ENCODE data around the gene POLR2J.

Gene POLR2J

DNA sequence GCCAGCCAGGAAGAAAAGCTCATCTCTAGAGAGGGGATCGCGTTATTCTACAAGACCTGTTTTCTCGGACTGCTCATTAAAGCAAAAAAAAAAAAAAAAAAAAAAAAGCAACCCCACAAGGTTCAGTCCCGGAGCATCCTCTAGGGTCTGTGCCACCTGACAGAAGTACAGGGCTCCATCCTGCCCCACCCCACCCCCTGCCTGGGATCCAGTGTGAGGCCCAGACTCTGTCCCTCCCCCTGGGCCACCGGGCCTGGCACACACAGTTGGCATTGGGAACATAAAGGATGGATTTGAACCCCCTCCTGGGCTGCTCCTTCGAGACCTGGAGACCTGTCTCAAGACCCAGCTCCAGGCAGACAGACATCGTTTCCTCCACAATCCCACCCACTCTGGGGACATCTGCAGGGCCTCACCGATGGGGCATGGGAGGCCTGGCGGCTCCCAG is 44.7 kb downstream of the POLR2J start:
- DNase-seq: no peak

DNA sequence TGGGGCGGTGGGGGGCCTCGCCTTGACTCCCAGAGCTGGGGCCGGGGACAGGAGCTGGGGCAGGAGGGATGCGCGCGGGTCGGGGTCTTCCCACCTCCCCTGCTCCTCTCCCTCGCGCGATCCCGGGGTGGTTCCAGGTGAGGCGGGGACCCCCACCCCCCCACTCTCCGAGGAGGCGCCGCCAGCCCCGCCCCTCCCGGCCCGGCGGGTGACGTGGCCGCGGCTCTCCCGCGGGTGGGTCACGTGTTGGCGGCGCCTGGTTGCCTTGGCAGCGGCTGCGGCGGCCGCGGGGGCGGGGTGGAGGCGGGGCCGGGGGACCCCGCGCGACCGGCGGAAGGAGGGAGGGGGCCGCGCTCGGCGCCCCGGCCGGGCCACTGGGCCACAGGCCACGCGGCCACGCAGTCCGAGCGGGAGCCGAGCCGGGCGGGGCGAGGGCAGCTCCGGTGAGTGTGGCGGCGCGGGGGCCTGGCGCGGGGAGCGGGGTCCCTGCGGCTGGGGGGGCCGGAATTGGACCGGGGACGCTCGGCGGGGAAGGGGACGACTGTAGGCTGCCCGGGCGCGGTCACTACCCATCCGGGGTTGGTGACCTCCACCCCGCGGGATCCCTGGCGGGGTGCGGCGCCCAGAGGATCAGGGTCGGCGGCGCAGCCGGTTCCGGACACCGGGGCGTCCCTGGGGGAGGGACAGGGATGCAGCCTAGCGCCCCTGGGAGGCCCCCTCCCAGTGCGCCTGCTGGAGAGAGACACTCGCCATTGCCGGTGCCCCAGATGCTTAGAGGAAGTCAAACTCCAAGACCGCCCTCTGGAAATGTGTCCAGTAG is 45.3 kb downstream of the POLR2J start, which contains the start of gene ORAI2:
ORAI2 (plus strand) TSS at position 357 of the 820 bp plus-strand sequence. CDS start 5,382 bp downstream, outside the sequence.
- DNase-seq: peak; percentile 42 to 49

DNA sequence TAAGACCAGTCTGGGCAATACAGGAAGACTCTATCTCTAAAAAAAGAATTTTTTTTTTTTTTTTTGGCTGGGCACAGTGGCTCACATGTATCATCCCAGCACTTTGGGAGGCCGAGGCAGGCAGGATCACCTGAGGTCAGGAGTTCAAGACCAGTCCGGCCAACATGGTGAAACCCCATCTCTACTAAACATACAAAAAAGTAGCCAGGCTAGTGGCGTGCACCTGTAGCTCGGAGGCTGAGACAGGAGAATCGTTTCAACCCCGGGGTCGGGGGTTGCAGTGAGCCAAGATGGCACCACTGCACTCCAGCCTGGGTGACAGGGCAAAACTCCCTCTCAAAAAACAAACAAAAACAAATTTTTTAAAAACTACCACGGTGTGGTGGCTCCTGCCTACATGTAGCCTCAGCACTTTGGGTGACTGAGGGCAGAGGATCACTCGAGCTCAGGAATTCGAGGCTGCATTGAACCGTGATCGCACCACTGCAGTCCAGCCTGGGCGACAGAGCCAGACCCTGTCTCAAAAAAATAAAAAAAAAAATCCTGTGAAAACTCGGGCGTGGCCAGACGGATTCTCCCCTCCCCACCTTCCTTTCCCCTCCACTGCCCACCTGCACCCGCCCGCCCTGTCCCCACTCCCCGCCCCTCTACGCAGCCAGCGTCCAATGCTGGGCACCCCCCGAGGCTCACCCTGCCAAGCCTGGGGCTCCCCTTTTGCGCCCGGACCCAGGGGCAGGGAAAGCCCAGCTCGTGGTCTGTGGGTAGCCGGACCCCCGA is 46.1 kb downstream of the POLR2J start:
- no peak for DNase-seq

DNA sequence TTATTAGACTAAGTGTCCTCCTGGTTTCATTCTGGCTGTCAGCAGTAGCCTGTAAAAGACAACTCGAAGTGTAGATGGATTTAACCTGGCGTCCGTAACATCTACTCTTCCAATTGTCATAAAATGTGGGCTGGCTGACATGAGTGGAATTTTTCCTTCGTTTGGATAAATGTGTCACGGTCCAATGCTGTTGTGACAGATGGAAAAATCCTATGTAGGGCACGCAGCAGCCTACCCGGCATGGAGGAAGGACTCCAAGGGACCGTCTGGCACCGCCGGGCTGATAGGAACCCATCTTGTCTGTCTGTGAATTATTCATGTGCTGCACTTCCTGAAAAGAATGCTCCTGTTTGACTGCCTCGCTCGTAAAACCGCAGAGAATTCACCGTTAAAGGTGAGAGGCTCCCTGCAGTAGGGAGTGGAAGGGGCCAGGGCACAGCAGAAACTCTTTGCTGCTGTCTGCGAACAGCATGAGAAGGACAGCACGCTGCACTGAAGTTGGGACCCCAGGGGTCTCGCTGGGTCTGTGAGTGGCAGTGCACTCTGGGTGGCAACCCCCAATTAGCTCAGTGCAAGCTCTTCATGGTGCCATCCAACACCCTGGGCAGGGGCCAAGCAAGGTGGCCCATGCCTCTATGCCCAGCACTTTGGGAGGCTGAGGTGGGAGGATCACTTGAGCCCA is 47.0 kb downstream of the POLR2J start:
- peak; percentile 17 to 52 for DNase-seq

DNA sequence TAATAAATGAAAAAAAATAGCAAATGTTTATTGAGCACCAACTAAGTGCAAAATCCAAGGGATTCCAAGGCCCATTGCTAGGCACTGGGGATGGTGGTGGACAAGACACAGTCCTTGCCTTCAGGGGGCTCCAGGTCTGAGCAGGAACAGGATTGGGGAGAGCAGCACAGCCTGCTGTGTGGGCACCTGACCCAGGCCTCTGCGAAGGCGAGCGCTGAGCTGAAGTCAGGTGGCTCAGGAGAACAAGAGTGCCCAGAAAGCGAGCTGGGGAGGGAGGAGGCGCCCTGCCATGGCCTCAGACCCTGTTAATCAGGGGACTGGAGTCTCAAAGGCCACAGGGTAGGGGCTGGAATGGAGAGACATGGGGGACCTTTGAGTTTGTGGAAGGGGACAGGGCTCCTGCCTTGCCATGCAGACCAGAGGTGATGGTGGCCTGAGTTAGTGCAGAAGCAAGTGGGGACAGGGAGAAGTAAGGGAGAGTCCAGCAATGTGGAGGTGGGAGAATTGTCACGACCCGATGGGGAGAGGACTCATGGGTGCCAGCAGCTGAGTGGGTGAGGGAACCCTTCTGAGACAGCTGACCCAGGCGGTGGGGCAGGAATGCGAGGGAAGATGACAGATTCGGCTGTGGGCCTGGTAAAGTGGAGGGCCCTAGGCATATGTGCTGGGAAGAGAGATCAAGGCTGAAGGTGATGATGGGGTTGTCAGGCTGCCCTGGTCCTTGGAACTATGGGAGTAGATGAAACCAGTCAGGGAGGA is 49.4 kb downstream of the POLR2J start:
- no peak for DNase-seq

DNA sequence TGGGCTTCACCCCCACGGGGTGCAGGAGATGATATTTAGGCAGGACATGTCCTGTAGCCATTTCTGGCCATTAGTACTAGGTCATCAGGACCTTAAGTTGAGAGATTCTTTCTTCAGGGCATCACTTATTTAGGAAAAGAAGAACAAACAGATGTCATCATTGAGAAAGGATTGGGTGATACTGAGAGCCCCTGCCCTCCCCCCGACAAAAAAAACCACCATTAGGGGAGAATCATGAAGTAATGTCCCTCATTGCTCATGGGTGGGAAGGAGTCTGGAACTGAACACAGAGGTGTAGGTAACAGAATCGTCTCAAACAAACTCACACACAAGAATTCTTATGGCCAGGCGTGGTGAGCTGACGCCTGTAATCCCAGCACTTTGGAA is 51.7 kb downstream of the POLR2J start:
- no peak for DNase-seq

DNA sequence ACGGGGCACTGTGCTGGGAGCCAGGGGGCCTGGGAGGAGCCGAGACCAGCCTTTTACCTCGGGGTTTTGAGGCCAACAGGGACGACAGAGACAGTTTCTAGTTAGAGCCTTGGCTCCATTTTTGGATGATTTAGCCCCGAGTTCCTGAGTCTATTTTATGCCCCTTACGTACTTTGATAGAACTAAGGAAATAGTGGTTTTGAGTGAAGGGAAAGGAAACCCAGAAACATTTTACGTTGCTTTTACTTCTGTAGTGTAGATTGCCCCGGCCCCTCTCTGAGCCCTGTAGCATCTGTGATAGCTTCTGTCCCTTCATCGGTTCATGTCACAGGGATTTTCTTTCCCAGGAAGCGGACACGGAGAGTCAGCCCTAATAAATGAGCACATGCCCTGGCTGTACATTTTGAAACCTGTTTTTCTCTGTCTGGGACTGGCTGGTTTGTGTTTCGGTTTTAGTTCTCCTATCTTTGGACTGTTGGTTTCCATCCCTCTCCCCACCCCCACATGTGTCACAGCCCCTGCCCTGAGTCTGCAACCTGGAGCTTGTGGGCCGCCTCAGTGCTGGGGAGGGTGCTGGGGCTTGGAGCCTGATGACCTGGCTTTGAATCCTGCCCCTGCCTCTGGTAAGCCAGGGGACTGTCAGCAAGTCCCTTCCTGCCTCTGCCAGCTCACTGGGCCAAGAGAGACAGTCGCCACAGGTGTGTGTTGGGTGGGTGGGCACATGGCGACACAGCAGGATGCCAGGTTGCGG is 52.3 kb downstream of the POLR2J start:
- DNase-seq: peak; percentile 80 to 82

DNA sequence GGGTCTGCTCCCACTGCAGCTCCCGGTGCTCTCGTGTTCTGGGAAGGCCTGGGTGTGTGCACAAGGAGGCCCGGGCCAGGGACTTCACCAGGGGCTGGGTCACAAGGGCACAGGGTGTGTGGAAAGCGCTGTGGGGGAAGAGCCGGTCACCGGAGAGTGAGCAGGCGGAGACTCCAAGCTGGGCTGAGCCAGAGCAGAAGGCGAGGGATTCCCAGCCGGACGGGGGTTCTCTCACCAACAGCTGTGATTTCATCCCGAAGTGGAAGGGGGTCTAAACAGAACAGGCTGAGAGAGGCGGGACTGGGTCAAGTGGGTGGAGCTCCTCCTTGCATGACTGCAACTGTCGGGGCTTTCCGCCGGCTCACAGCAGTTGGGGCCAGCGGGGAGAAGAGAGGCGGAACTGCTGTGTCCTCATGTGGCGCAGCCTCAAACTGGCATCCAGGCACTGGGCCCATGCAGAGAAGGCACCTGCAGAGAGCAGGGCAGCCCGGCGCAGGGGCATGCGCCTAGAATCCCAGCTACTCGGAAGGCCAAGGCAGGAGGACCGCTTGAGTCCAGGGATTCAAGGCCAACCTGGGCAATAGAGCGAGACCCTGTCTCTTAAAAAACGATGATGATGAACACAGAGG is 53.0 kb downstream of the POLR2J start:
- DNase-seq: peak; percentile 75 to 86

DNA sequence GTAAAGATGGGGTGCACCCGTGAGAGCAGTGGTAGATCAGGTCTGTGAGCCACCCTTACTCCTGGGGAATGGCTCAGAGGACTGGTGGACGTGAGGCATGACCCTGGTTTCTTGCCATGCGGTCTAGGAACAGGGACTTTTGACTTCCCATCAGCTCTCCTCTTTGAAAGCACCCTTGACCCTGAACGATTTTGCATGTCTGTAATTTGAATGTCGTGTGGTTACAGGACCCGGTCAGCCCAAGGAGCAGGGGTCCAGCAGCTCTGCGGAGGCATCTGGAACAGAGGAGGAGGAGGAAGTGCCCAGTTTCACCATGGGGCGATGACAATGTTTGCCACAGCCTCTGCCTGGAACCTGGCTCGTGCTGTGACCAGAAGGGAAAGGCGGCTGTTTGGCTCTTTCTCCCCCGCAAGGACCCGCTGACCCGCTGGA is 53.9 kb downstream of the POLR2J start:
- no peak for DNase-seq

DNA sequence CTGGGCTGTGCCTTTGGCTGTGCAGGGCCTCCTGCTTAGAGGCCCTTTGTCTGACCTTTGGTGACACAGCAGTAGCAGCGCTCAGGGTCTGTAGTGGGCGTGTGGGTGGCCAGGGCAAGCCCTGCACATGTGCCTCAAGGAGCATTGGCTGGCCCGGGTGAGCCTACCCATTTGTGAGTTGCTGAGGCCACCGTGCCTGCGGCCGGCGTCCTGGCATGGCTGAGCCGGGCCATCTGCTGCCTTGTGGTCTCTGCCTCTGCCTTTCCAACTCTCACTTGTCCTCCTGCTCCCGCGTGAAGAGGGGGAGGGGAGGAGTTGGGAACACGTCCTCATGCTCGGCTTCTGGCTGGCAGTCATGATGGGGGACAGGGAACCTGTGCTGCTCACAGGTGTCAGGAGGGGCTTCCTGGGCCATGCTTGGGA is 54.6 kb downstream of the POLR2J start:
- no peak for DNase-seq
